ENCODE results near the gene CABLES2.
A peak's percentile ranks its signal among the peaks of the same experiment; 100 is the strongest.

The CABLES2 gene, protein sequence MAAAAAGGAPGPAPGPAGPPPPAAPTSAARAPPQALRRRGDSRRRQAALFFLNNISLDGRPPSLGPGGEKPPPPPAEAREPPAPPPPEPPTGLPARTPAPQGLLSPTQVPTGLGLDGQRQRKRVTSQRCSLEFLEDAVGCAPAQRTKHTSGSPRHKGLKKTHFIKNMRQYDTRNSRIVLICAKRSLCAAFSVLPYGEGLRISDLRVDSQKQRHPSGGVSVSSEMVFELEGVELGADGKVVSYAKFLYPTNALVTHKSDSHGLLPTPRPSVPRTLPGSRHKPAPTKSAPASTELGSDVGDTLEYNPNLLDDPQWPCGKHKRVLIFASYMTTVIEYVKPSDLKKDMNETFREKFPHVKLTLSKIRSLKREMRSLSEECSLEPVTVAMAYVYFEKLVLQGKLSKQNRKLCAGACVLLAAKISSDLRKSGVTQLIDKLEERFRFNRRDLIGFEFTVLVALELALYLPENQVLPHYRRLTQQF

DNA sequence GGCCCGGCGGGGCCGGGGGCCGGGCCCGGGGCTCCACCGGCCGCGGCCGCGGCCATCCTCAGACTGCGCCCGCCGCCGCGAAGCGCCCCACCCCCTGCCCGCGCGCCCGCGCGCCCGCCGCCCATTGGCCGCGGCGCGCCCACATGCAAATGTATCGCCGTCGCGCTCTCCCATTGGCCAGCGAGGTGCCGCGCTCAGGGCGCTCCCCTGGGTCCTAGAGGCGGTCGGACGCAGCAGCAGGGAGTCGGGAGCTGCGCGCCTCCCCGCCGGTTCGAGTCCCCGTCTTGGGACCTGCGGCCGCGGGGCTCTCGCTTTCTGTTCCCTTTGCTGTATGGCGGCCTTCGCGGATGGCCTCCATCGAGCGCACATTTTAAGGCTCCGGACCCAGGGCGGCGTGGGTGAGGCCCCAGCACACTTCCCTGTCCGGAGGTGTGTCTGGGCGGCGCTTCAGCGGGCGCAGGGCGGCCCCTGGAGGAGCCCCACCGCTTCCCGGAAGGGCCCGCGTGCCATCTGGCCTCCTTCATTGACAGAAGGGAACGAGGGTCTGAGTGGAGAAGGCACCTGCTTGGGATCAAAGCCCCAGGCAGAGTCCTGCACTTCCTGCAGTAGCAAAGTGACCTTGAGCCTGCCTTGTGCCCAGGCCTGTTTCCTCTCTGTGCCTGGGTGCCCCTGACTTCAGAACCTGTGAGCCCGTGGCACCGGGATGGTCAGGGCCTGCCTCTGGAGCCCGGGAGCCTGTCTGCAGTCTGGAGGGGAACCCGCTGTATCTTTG, at the start of gene CABLES2:
Gene CABLES2, minus strand, starts transcription at position 65 of the 772 bp plus-strand sequence. Its CDS starts 9 bp downstream, at position 56.
- peak; percentile 93 for DNase-seq

DNA sequence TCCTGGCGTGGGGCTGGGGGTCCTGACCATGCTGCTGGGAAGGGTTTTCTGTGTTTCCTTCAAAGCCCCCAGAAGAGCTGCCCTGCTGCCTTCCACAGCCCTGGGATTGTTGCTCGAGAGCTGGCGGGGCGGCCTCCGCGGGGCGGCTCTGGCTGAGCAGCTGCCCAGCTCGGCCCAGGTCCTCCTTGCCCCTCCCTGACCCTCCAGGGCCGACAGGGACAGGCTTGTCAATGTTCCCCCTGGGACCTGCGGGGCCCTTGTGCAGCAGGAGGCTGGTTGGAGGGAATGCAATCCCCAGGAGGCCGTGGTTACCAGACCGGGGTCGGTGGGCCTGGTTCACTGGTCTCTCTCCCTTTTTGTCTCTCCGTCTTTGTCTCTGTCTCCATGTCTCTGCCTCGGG, 48.8 kb upstream of the CABLES2 start:
- no peak for DNase-seq

DNA sequence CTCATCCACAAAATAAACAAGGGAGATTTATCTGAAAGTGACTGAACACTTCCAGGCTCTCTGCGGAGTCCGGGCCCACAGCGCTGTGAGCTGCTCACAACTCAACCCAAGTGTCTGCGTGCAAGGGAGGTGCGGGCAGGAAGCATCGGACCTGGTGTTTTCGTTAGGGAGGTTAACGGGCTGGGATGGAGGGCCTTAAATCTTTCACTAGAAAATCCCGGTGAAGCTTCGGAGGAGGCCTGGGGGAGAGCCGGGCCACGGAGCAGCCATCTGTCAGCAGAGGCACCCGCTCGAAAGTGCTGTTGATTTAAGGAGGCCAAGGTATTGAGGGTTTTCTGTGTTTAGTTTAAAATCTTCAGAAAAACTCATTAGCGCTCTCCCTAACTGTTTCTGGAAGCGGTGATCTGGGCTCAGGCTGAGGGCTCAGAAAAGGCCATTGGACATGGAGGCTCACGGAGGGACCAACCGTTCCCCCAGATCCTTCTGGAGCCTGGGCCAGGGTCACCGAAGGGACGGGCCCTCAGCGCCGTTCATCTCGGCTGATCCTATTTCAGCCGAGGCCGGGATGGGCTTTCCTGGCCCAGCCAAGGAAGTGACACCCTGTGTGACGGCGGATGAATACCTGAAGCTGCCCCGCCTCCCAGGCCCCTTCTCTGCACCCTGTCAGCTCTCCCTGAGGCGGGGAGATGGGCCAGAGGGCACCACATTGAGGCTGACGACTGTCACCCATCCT, 48.0 kb upstream of the CABLES2 start:
- no peak for DNase-seq

DNA sequence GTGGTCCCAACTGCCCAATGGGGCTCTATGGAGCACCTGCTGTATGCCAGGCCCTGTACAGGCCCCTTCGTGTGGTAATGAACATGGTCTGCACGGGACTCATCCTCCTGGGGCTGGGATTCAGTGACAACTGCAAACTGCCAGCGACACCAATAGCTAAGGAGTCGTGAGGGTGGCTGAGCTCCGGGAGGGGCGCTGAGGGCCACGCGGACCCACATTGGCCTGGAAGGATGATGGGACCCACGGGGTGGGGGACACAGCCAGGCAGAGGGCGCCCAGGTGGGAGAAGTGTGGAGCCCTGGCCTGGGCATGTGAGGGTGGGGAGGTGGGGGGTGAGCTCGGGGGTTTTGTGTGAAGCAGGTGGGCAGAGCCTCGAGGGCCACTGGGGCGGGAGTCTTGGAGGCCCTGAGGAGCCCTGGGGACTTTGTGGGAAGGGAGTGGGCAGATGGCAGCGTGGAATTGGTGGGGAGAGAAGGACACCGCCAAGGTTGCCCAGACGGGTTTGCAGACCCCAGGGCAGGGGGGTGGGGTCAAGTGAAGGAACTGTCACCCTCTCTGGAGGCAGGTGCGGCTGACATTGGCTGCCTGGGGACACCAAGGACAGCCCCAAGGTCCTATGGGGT, 46.2 kb upstream of the CABLES2 start:
- no peak for DNase-seq

DNA sequence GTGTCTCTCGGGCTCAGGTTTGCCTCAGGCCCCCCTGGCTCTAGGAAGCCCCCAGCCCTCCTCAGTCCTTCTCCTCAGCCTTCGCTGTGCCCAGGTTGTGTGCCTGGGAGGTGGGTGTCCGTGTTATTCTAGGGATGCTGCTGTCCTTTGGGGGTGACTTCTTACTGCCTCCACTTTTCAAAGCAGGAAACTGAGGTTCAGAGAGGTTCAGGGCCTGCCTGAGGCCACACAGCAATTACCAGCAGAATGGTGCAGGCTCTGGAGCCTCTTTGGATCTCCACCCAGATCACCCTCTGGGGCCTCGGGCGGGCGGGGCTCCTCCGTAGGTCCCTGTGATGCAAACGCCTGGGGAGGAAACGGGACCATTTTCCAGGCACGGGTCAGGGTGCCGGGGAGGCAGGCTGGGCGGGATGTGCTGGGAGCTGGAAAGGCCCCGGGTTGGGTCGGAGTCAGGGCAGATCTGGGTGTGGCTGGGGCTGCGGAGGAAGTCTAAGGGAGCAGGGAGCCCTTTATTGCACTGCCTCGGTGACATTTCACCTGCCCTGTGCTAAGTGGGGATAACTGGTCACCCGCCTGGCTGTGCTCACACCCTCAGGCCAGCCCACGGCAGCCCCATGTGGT, 45.5 kb upstream of the CABLES2 start:
- no peak for DNase-seq

DNA sequence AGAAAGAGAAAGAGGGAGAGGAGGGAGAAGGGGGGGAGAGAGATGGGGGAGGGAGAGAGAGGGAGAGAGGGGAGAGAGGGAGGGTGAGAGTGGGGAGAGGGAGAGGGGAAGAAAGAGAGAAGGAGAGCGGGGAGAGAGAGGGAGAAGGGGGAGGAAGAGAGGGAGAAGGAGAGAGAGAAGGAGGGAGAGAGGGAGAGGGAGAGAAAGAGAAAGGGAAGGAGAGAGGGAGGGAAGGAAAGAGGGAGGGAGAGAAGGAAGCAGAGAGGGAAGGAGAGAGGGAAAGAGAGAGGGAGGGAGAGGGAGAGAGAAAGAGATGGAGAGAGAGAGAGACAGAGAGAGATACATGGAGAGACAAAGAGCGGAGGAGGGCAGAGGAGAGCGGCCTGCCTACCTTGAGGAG, 44.9 kb upstream of the CABLES2 start:
- DNase-seq, result no peak

DNA sequence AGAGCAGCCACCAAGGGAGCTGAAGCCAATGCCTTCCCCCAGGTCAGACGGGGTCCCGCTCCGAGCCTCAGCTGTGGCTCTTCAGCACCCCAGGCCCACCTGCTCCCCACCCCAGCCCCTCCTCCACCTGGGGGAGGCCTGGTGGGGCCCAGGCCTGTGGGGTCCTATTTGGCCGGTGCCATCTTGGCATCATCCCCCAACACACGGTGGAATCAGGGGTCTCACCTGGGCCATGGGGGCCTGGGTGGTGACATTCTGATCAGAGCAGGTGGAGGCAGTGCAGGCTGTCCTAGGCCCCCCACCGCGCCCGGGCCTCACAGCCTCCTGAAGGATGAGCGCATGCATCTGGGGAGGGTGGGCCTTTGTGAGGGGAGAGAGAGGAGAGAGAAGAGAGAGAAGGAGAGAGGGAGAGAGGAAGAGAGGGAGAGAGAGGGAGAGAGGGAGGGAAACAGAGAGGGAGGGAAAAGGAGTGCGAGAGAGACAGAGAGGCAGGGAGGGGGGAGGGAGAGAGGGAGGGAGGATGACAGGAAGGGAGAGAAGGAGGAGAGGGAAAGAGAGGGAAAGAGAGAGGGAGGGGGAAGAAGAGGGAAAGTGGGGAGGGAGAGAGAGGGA, 44.2 kb upstream of the CABLES2 start:
- DNase-seq, result no peak

DNA sequence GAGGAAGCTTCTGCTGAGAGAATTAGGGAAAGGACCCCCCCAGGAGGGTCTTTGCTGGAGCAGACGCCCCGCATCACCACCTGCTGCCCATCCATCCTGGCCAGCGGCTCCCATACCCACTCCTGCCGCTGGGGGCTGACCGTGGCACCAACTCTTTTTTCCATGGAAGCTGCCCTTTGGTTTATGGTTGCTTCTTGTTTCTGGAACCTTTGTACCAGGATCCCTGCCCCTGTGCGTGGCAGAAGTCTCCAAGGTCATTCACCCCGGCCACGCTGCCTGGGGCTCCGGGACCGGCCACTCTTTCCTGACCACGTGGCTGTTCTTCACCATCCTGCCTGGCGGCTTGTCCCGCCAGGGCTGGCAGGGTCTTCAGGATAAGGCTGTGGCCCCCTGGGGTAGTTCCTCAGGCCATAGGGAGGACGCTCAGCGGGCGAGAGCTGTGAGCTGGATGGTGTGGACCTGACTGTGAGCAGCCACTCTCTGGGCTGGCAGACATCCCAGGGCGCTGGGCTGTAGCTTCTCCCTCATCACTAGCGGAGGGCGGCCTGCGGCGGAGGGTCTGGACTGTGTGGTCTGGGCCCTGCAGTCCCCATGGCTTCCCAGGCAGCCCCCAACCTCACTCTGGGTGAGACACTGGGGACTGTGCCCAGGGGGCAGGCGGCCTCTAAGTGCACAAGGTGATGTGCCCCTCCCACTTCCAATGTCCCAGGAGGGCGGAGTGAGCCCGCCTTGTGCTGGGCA, 43.0 kb upstream of the CABLES2 start:
- no peak for DNase-seq

DNA sequence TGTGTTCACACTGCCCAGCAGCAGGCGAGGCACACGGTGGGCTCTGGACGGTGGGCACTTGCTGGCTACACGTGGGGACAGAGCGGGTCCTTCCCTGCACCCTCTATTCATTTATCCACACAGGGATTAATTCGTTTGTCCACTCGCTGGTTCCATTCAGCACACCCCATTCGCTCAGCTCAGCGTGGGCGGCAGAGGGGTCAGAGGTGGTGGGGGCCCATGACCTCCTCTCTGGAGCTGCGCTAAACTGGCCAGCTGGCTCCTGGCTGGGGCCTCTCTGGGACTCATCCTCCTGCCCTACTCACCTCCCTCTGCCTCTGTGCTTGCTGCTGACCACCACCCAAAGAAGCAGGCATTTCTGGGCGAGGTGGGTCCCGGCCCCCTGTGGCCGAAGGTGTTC, 41.7 kb upstream of the CABLES2 start:
- DNase-seq, result no peak

DNA sequence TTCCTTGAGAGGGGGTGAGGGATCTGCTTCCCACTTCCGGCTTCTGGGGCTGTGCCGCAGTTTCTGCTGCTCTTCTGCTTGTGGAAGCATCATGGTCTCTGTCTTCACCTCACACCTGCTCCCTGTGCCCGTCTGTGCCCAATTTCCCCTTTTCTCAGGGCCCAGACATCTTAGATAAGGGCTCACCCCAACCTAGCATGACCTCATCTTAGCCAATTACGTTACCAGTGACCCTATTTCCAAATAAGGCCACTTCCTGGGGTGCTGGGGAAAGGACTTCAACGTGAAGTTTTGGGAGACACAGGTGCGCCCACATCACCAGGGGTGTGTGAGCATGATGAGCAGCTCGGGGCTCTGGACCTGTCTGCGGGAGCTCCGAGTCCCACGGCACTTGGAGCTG, 41.0 kb upstream of the CABLES2 start:
- DNase-seq, result no peak

DNA sequence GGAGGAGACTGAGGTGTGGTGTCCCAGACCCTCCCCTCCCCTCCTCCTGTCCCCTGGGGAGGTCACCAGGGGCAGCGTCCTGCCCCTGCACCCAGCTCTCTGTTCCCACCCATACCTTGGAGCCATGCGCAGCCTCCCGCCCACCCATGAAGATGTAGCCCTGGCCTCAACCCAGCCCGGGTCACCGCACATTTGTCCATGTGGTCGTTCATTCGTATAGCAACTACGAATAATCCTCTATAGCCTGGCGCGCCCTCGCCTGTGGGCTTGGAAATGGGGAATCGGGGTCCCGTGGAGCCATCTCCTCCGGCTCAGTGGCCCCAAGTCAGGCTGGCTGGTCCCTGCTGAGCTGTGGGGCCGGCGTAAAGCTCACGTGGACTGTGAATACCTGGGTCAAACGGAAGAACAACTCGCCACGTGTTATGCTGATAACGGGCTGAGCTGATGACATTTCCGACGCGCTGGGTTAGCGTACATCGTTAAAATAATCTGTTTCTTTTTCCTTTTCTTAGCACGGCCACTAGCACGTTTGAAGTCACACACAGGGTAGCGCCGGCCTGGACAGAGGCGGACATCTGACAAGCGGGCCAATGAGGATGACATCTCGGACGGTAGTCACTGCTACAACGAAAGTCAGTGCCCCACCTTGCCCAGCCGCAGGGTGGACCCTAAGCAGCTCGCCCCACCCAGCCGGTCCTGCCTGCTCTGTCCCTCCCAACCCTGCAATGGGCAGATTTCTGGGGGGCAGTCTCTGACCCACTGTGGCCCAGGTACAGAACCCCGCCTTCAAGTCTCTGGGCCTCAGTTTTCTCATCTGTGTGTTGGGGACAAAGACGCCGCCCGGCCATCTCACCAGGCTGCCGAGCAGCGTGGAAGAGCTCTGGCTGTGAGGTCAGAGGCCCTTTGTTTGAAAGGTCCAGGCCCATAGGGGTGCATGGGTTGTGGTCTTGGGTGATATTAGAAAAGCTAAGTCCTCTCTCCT, 40.1 kb upstream of the CABLES2 start:
- DNase-seq, result no peak

DNA sequence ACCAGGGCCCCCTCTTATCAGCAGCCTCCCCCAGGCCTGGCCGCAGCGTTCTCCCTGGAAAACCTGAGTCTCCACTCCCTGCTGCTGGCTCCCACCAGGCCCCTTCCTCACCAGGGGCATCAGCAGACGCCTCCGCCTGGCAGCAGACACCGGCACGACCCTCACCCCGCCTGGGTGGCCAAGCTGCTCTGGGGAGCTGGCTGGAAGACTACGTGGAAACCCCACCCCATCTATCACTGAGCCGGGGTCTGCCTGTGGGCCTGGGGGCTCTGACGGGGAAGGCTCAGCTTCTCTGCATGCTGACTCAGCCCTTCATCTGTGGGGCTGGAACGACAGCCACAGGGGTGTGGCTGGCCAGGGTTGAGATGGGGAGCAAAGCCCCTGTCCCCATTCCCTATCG, 39.4 kb upstream of the CABLES2 start:
- no peak for DNase-seq

DNA sequence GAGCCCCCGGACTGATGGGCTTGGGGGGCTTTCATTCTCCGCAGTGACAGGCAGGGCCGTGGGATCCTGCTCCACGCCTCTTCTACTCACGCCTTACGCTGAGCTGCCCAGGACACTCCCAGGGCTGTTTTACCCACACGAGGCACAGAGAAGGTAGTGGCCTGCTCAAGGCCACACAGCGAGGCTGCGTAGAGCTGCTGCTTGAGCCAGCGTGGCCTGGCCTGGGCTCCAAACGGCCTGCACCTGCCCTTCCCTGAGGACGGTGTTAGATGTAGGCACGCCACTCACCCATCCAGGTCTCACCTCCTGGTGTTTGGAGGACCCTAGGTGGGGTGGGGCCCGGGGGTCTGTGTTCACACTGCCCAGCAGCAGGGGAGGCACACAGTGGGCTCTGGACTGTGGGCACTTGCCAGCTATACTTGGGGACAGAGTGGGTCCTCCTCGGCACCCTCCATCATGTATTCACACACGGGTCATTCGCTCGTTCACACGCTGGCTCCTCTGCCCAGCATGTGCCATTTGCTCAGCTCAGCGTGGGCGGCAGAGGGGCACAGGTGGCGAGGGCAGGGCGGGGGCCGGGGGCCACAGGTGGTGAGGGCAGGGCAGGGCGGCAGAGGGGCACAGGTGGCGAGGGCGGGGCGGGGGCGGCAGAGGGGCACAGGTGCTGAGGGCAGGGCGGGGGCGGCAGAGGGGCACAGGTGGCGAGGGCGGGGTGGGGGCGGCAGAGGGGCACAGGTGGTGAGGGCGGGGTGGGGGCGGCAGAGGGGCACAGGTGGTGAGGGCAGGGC, 38.7 kb upstream of the CABLES2 start:
- DNase-seq, result no peak

DNA sequence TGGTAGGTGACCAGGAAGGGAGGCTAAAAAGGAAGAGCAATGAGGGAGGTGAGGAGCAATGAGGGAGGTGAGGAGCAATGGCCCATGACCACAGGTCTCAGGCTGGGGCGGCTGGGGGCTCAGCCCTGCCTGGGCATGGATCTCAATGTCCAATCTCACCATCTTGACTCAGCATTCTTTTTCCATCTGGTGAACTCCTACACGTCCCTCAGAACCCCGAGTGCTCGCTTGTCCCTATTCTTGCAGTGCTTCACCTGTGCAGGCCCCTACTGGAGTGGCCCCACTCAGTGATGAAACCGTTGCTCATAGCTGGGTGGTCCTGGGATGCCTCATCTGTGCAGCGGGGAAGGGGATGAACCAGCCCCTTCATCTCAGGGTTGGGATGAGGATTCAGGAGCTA, 37.2 kb upstream of the CABLES2 start:
- no peak for DNase-seq

DNA sequence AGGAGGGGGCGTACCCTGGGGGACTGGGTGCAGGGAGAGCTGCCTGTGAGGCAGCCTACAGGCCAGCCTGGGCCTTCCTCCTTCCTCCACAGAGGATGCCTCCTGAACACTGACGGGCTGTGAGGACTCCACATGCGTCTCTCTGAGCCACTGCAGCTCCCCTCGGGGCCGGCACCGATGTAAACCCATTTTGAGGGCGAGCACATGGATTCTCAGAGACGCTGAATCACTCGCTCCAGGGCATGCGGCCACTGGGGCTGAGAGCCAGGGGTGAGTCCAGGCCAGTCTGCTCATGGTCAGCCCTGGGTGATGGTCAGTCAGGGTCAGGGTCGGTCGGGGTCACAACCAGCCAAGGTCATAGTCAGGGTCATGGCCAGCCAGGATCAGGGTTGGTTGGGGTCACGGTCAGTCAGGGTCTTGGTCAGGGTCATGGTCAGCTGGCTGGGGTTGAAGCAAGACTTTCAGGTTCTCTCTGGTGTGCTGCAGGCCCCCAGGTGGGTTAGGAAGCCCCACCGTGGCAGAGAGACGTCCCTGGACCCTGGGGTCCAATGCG, 35.0 kb upstream of the CABLES2 start:
- no peak for DNase-seq

DNA sequence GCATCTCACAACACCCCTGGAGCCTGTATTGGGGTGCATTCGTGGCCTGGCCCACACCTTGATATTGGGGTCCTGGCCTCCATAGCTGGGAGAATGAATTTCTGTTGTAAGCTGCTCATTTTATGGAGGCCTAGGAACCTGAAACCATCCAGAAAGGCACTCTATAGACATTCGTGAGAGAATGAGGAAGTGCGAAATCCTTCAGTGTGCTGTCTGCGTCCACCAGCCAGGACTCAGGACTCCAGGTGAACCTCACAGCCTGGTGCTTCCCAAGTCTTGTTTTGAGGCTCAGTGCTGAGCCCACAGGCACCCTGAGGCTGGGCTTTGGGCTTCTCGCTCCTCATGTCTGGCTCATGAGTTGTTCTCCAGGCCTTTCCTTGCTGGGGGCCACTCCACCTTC, 32.1 kb upstream of the CABLES2 start:
- no peak for DNase-seq

DNA sequence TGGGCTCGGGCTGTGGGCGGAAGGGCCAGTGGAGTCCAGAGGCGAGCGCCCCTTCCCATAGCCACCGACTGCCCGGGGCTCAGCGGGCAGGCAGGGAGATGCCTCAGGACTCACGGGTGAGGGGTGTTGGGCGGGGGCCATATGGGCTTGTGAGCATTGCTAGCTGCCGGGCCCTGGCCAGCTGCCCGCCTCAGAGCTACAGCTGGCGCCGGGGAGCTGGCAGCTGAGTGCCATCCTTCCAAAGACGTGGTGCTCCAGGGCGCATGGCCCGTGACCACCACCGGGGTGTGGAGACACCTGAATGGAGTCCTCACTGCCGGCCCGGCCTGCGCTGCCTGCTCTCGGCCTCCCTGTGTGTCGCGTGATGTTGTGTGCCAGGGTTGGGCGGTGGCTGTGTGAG, 30.8 kb upstream of the CABLES2 start:
- DNase-seq, result no peak

DNA sequence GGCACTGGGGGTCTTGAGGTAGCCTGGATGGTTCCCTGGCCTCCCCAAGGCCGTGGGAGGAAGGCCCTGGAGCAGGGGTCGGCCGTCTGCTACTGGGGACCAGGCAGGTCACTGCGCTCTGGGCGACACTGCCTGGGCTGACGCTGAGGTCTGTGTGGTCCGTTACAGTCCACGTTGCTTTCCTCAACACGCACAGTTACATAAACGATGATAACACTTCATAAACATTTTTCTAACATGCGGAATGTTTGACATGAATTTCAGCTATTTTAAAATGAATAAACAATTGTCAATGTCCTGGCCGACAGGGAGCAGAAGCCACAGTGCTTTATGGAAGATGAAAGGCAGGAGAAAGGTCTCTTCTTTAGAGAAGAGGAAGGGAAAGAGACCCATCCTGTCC, 30.4 kb upstream of the CABLES2 start:
- no peak for DNase-seq

DNA sequence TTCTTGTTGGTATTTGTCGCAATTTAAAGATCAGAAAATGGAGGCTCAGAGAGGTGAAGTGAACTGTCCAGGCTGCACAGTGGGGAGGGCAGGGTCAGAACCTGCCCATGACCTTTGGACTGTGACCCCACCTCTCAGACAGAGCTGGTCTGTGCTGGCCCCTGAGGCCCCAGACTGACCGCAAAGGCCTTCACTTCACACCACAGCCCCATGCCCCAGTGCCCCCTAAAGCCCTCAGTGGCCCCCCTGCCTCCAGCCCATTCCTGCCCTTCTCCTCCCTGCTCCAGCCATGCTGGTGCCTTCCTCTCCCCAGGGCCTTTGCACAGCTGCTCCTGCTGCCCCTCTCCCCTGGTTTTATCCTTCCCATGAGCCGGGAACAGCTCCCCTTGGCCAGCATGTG, 29.6 kb upstream of the CABLES2 start:
- no peak for DNase-seq

Measured in CD4-positive, alpha-beta T cell treated with Interleukin-15 for 1 hour (primary cell).